Measurements from ENCODE around the gene ZNF710. TPM values are rescaled to one million over a fixed set of nuclear protein-coding genes. Genes with fewer than 3 reads are reported as not detected.

The ZNF710 gene
- total and polyA plus RNA-seq, 2 experiments from 2014 or later = 15.9 to 18.2 TPM

DNA sequence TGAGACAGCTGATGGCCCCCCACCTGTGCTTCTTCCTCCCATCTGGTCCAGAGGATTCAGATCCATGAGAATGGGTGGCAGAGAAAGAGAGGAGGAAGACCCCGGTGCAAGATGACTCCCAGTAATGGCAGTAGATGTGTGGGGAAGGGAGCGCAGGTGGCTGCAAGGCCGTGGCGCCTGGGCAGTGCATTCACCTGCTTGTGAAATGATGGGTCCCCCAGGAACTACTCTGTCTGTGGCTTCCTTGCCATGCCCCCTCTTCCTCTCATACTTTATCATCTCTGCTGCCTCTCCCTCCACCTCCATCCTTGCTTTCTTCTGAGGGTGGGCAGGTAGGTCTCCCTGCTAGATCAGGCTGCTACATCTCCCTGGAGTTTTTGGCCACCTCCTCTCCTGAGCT is 23.3 kb downstream of the ZNF710 start:
- no peak overlapping the region for H3K27ac ChIP-seq (ENCODE audit: low read depth)
- no peak overlapping the region for H2AFZ ChIP-seq
- H3K9me2 ChIP-seq (ENCODE audit: insufficient read depth) = no peaks in the 10 kb centered on the region
- peaks cover 19% of the 10 kb centered on the region for H3K79me2 ChIP-seq (replicated peaks; ENCODE audit: insufficient read depth)
- peaks cover 28% of the 10 kb centered on the region for H3K4me1 ChIP-seq (ENCODE audit: insufficient read depth)
- ATAC-seq (no peak), DNase-seq (ENCODE audit: low spot score) (no peak)
- Mint-ChIP-seq H3K4me1 (peaks cover 31% of the 10 kb centered on the region), H3K4me3 (no peak overlapping the region), H3K27ac (no peak overlapping the region), H3K9me3 (no peaks in the 10 kb centered on the region), H3K27me3 (ENCODE audit: insufficient read depth, low read depth, poor library complexity) (peaks cover 10% of the 10 kb centered on the region), H3K36me3 (ENCODE audit: low read depth) (no peaks in the 10 kb centered on the region)
- no peak overlapping the region for H3K4me3 ChIP-seq
- no peaks in the 10 kb centered on the region for H3F3A ChIP-seq (replicated peaks; ENCODE audit: low read depth)
- H3K36me3 ChIP-seq (ENCODE audit: insufficient read depth) = no peaks in the 10 kb centered on the region
- no peak overlapping the region for H3K4me2 ChIP-seq
- H3K27me3 ChIP-seq (ENCODE audit: insufficient read depth) = no peaks in the 10 kb centered on the region
- TF ChIP-seq, protein P1, sequence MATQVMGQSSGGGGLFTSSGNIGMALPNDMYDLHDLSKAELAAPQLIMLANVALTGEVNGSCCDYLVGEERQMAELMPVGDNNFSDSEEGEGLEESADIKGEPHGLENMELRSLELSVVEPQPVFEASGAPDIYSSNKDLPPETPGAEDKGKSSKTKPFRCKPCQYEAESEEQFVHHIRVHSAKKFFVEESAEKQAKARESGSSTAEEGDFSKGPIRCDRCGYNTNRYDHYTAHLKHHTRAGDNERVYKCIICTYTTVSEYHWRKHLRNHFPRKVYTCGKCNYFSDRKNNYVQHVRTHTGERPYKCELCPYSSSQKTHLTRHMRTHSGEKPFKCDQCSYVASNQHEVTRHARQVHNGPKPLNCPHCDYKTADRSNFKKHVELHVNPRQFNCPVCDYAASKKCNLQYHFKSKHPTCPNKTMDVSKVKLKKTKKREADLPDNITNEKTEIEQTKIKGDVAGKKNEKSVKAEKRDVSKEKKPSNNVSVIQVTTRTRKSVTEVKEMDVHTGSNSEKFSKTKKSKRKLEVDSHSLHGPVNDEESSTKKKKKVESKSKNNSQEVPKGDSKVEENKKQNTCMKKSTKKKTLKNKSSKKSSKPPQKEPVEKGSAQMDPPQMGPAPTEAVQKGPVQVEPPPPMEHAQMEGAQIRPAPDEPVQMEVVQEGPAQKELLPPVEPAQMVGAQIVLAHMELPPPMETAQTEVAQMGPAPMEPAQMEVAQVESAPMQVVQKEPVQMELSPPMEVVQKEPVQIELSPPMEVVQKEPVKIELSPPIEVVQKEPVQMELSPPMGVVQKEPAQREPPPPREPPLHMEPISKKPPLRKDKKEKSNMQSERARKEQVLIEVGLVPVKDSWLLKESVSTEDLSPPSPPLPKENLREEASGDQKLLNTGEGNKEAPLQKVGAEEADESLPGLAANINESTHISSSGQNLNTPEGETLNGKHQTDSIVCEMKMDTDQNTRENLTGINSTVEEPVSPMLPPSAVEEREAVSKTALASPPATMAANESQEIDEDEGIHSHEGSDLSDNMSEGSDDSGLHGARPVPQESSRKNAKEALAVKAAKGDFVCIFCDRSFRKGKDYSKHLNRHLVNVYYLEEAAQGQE (IDR thresholded peaks at IDR 0.05; ENCODE audit: unreplicated experiment) = no peak
- TF ChIP-seq ZNF331 (CRISPR knock-in tag; IDR thresholded peaks at IDR 0.05; ENCODE audit: low read depth) = no peak
- TF ChIP-seq, protein P2, sequence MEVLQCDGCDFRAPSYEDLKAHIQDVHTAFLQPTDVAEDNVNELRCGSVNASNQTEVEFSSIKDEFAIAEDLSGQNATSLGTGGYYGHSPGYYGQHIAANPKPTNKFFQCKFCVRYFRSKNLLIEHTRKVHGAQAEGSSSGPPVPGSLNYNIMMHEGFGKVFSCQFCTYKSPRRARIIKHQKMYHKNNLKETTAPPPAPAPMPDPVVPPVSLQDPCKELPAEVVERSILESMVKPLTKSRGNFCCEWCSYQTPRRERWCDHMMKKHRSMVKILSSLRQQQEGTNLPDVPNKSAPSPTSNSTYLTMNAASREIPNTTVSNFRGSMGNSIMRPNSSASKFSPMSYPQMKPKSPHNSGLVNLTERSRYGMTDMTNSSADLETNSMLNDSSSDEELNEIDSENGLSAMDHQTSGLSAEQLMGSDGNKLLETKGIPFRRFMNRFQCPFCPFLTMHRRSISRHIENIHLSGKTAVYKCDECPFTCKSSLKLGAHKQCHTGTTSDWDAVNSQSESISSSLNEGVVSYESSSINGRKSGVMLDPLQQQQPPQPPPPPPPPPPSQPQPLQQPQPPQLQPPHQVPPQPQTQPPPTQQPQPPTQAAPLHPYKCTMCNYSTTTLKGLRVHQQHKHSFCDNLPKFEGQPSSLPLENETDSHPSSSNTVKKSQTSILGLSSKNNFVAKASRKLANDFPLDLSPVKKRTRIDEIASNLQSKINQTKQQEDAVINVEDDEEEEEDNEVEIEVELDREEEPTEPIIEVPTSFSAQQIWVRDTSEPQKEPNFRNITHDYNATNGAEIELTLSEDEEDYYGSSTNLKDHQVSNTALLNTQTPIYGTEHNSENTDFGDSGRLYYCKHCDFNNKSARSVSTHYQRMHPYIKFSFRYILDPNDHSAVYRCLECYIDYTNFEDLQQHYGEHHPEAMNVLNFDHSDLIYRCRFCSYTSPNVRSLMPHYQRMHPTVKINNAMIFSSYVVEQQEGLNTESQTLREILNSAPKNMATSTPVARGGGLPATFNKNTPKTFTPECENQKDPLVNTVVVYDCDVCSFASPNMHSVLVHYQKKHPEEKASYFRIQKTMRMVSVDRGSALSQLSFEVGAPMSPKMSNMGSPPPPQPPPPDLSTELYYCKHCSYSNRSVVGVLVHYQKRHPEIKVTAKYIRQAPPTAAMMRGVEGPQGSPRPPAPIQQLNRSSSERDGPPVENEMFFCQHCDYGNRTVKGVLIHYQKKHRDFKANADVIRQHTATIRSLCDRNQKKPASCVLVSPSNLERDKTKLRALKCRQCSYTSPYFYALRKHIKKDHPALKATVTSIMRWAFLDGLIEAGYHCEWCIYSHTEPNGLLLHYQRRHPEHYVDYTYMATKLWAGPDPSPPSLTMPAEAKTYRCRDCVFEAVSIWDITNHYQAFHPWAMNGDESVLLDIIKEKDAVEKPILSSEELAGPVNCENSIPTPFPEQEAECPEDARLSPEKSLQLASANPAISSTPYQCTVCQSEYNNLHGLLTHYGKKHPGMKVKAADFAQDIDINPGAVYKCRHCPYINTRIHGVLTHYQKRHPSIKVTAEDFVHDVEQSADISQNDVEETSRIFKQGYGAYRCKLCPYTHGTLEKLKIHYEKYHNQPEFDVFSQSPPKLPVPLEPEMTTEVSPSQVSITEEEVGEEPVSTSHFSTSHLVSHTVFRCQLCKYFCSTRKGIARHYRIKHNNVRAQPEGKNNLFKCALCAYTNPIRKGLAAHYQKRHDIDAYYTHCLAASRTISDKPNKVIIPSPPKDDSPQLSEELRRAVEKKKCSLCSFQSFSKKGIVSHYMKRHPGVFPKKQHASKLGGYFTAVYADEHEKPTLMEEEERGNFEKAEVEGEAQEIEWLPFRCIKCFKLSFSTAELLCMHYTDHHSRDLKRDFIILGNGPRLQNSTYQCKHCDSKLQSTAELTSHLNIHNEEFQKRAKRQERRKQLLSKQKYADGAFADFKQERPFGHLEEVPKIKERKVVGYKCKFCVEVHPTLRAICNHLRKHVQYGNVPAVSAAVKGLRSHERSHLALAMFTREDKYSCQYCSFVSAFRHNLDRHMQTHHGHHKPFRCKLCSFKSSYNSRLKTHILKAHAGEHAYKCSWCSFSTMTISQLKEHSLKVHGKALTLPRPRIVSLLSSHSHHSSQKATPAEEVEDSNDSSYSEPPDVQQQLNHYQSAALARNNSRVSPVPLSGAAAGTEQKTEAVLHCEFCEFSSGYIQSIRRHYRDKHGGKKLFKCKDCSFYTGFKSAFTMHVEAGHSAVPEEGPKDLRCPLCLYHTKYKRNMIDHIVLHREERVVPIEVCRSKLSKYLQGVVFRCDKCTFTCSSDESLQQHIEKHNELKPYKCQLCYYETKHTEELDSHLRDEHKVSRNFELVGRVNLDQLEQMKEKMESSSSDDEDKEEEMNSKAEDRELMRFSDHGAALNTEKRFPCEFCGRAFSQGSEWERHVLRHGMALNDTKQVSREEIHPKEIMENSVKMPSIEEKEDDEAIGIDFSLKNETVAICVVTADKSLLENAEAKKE (CRISPR knock-in tag; IDR thresholded peaks at IDR 0.05) = no peak
- no peak for TF ChIP-seq JUNB (IDR thresholded peaks at IDR 0.05; ENCODE audit: unreplicated experiment)
- TF ChIP-seq STAT1 (IDR thresholded peaks at IDR 0.05; ENCODE audit: unreplicated experiment) = no peak
- TF ChIP-seq EZH2phosphoT487 (IDR thresholded peaks at IDR 0.05; ENCODE audit: unreplicated experiment) = no peak
- H4K20me1 ChIP-seq (replicated peaks; ENCODE audit: insufficient read depth) = no peaks in the 10 kb centered on the region; the same call in 1 of the 2 replicates
